HepG2 (cell line): ENCODE measurements around the gene TRMT10C. TPM values are rescaled to one million over a fixed set of nuclear protein-coding genes. Genes with fewer than 3 reads are reported as not detected.

Source experiments
- CHCHD3 ChIP-seq: sonication (generic); formaldehyde crosslinking; IDR thresholded peaks from 2 replicates; pipeline ENCODE4 v1.8.0; 2022; ENCODE audit warnings: mild to moderate bottlenecking, missing genetic modification reagents, moderate library complexity
- HMG20B ChIP-seq: conservative IDR thresholded peaks from 2 replicates; pipeline ENCODE4 v1.6.1; 2016; ENCODE audit warnings: missing genetic modification reagents, missing compliant biosample characterization
- JDP2 ChIP-seq: sonication (generic); formaldehyde crosslinking; IDR thresholded peaks from 2 replicates; pipeline ENCODE4 v1.8.1; 2022; ENCODE audit warnings: missing genetic modification reagents, borderline replicate concordance
- MAFG ChIP-seq: sonication (generic); formaldehyde crosslinking; IDR thresholded peaks from 2 replicates; pipeline ENCODE4 v1.5.1; 2020; ENCODE audit warnings: mild to moderate bottlenecking, missing genetic modification reagents
- NAIF1 ChIP-seq: sonication (generic); formaldehyde crosslinking; IDR thresholded peaks from 2 replicates; pipeline ENCODE4 v1.5.0; 2020; ENCODE audit warnings: mild to moderate bottlenecking, missing genetic modification reagents, borderline replicate concordance
- PAF1 ChIP-seq: IDR thresholded peaks from 2 replicates; pipeline ENCODE4 v1.6.1; 2016; ENCODE audit warnings: missing genetic modification reagents, missing compliant biosample characterization
- PITX1 ChIP-seq: sonication (generic); formaldehyde crosslinking; IDR thresholded peaks from 2 replicates; pipeline ENCODE4 v1.5.1; 2020; ENCODE audit warnings: mild to moderate bottlenecking, missing genetic modification reagents
- REL ChIP-seq: sonication (generic); formaldehyde crosslinking; conservative IDR thresholded peaks from 2 replicates; pipeline ENCODE4 v1.8.0; 2022; ENCODE audit warnings: mild to moderate bottlenecking, missing genetic modification reagents, moderate library complexity
- RORA ChIP-seq: sonication (generic); formaldehyde crosslinking; IDR thresholded peaks from 2 replicates; pipeline ENCODE4 v1.5.0; 2020; ENCODE audit warnings: mild to moderate bottlenecking, missing genetic modification reagents, moderate library complexity
- TOE1 ChIP-seq: sonication (generic); formaldehyde crosslinking; IDR thresholded peaks from 2 replicates; pipeline ENCODE4 v1.4.0; 2020; ENCODE audit warnings: mild to moderate bottlenecking, missing genetic modification reagents
- U2AF2 ChIP-seq: fragments of 200-400 bp; formaldehyde crosslinking; IDR thresholded peaks from 2 replicates; pipeline ENCODE4 v1.6.1; 2017; ENCODE audit warnings: low read depth, mild to moderate bottlenecking, low read length
- ZBTB42 ChIP-seq: sonication (generic); formaldehyde crosslinking; IDR thresholded peaks from 2 replicates; pipeline ENCODE4 v1.5.0; 2020; ENCODE audit warnings: mild to moderate bottlenecking, missing genetic modification reagents
- ZNF572 ChIP-seq: sonication (generic); formaldehyde crosslinking; IDR thresholded peaks from 2 replicates; pipeline ENCODE4 v1.5.1; 2020; ENCODE audit warnings: mild to moderate bottlenecking, missing genetic modification reagents
- ZNF737 ChIP-seq: sonication (generic); formaldehyde crosslinking; IDR thresholded peaks from 2 replicates; pipeline ENCODE4 v1.5.0; 2020; ENCODE audit warnings: missing genetic modification reagents, mild to moderate bottlenecking, borderline replicate concordance
- ZNF841 ChIP-seq: sonication (generic); formaldehyde crosslinking; IDR thresholded peaks from 2 replicates; pipeline ENCODE4 v1.8.1; 2023; ENCODE audit warnings: missing genetic modification reagents, borderline replicate concordance
- polyA plus RNA-seq, 8 experiments: library from polyadenylated mRNA; depleted of rRNA in 3 of 8; stranded (reverse) in 7 of 8; unstranded in 1 of 8; fragments of >200 nt; fragmentation: Illumina TruSeq in 4 of 8; extraction: Trizol in 4 of 8; gene quantifications; 2 replicates each; pipeline versions ENCODE4 v1.2.1 to v1.2.3, GENCODE V29; 2011 to 2016; ENCODE audit warnings: low read depth in 4 of 8, missing spikeins in 1 of 8, mixed read lengths in 1 of 8; ENCODE audit not compliant: insufficient read depth in 1 of 8
- total RNA-seq, 5 experiments: library from RNA; depleted of rRNA; stranded (reverse); fragments of >200 nt; fragmentation: Illumina TruSeq; extraction: Trizol; gene quantifications; 2 replicates each; pipeline ENCODE4 v1.2.3, GENCODE V29; 2016; ENCODE audit warnings: low read depth in 1 of 5
- TF ChIP-seq, protein P1 (sequence below): sonication (generic); formaldehyde crosslinking; IDR thresholded peaks from 2 replicates; pipeline ENCODE4 v1.9.0; 2022; ENCODE audit warnings: low read depth, missing genetic modification reagents
- TF ChIP-seq, protein P2 (sequence below): sonication (generic); formaldehyde crosslinking; IDR thresholded peaks from 2 replicates; pipeline ENCODE4 v1.5.1; 2020; ENCODE audit warnings: mild to moderate bottlenecking, missing genetic modification reagents, moderate library complexity
- TF ChIP-seq, protein P3 (sequence below): sonication (generic); formaldehyde crosslinking; IDR thresholded peaks from 2 replicates; pipeline ENCODE4 v1.8.1; 2023; ENCODE audit warnings: mild to moderate bottlenecking, inconsistent platforms, moderate library complexity, missing genetic modification reagents, borderline replicate concordance
- TF ChIP-seq, protein P4 (sequence below): IDR thresholded peaks from 2 replicates; pipeline ENCODE4 v1.6.1; 2012; ENCODE audit warnings: inconsistent platforms
- TF ChIP-seq, protein P5 (sequence below): sonication (generic); formaldehyde crosslinking; IDR thresholded peaks from 2 replicates; pipeline ENCODE4 v1.4.0; 2020; ENCODE audit warnings: mild to moderate bottlenecking, missing genetic modification reagents
- TF ChIP-seq, protein P6 (sequence below): sonication (generic); formaldehyde crosslinking; IDR thresholded peaks from 2 replicates; pipeline ENCODE4 v1.5.0; 2020; ENCODE audit warnings: missing genetic modification reagents

TRMT10C gene
- total and polyA plus RNA-seq, 2 of the 13 experiments (the other 11 are each of a cell fraction or from before 2014, with no cell fraction given), result 10.8 to 39.2 TPM

DNA sequence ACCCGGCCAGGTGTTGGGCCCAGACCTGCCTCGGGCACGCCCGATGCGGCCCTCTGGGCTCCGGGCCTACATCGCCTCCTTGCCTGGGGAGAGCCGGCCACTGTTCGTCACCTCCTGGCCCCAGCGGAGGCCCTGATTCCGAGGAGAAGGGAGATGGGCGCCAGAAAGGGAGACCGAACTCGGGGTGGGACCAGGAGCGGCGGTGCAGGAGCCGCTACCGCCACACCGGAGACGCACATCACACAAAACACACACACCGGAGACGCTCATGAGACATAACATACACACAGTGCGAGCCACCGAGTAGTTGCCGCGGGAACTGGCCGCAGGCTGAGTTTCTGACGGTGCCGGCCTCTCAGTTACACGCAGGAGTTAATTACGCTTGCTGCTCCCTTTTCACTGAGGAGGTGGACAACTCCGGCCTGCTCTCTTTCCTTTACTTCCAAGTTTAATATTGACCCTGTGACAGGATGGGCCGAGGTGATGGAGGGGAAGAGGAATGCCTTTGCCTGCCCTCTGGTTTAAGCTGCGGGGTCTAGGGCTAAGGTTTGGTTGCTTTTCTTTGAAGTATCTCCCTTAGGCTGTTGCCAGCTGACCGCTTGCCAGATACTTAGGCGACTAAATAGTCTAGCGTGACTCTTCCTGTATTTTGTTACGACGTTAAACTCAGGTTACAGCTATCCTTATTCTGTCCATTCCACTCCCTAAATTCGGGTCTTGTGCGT is 12.9 kb downstream of the TRMT10C start (continued):
- TF ChIP-seq HMG20B (CRISPR knock-in tag) (no peak), ZNF841 (no peak), ZNF737 (CRISPR knock-in tag) (peak; percentile 84; the same call in 1 of the 2 replicates), RORA (no peak), PAF1 (no peak), JDP2 (CRISPR knock-in tag) (no peak; the same call in 1 of the 2 replicates), ZNF572 (CRISPR knock-in tag) (no peak), REL (no peak), MAFG (0 out of 2 replicates have a peak, but pooled peaks have one; percentile 14), CHCHD3 (CRISPR knock-in tag) (0 out of 2 replicates have a peak, but pooled peaks have one; percentile 53), TOE1 (CRISPR knock-in tag) (no peak), U2AF2 (no peak), ZBTB42 (CRISPR knock-in tag) (no peak), NAIF1 (CRISPR knock-in tag) (0 out of 2 replicates have a peak, but pooled peaks have one; percentile 81), PITX1 (CRISPR knock-in tag) (0 out of 2 replicates have a peak, but pooled peaks have one; percentile 5)
- TF ChIP-seq, protein P1, sequence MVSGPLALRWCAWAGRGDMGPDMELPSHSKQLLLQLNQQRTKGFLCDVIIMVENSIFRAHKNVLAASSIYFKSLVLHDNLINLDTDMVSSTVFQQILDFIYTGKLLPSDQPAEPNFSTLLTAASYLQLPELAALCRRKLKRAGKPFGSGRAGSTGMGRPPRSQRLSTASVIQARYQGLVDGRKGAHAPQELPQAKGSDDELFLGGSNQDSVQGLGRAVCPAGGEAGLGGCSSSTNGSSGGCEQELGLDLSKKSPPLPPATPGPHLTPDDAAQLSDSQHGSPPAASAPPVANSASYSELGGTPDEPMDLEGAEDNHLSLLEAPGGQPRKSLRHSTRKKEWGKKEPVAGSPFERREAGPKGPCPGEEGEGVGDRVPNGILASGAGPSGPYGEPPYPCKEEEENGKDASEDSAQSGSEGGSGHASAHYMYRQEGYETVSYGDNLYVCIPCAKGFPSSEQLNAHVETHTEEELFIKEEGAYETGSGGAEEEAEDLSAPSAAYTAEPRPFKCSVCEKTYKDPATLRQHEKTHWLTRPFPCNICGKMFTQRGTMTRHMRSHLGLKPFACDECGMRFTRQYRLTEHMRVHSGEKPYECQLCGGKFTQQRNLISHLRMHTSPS, result no peak
- TF ChIP-seq, protein P2, sequence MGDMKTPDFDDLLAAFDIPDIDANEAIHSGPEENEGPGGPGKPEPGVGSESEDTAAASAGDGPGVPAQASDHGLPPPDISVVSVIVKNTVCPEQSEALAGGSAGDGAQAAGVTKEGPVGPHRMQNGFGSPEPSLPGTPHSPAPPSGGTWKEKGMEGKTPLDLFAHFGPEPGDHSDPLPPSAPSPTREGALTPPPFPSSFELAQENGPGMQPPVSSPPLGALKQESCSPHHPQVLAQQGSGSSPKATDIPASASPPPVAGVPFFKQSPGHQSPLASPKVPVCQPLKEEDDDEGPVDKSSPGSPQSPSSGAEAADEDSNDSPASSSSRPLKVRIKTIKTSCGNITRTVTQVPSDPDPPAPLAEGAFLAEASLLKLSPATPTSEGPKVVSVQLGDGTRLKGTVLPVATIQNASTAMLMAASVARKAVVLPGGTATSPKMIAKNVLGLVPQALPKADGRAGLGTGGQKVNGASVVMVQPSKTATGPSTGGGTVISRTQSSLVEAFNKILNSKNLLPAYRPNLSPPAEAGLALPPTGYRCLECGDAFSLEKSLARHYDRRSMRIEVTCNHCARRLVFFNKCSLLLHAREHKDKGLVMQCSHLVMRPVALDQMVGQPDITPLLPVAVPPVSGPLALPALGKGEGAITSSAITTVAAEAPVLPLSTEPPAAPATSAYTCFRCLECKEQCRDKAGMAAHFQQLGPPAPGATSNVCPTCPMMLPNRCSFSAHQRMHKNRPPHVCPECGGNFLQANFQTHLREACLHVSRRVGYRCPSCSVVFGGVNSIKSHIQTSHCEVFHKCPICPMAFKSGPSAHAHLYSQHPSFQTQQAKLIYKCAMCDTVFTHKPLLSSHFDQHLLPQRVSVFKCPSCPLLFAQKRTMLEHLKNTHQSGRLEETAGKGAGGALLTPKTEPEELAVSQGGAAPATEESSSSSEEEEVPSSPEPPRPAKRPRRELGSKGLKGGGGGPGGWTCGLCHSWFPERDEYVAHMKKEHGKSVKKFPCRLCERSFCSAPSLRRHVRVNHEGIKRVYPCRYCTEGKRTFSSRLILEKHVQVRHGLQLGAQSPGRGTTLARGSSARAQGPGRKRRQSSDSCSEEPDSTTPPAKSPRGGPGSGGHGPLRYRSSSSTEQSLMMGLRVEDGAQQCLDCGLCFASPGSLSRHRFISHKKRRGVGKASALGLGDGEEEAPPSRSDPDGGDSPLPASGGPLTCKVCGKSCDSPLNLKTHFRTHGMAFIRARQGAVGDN (CRISPR knock-in tag), result peak; percentile 83
- TF ChIP-seq, protein P3, sequence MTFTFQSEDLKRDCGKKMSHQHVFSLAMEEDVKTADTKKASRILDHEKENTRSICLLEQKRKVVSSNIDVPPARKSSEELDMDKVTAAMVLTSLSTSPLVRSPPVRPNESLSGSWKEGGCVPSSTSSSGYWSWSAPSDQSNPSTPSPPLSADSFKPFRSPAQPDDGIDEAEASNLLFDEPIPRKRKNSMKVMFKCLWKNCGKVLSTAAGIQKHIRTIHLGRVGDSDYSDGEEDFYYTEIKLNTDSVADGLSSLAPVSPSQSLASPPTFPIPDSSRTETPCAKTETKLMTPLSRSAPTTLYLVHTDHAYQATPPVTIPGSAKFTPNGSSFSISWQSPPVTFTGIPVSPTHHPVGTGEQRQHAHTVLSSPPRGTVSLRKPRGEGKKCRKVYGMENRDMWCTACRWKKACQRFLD (CRISPR knock-in tag), result no peak
- TF ChIP-seq, protein P4, sequence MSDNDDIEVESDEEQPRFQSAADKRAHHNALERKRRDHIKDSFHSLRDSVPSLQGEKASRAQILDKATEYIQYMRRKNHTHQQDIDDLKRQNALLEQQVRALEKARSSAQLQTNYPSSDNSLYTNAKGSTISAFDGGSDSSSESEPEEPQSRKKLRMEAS, result no peak; the same call in 1 of the 2 replicates
- TF ChIP-seq, protein P5, sequence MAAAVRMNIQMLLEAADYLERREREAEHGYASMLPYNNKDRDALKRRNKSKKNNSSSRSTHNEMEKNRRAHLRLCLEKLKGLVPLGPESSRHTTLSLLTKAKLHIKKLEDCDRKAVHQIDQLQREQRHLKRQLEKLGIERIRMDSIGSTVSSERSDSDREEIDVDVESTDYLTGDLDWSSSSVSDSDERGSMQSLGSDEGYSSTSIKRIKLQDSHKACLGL (CRISPR knock-in tag), result peak; percentile 78; the same call in 1 of the 2 replicates
- TF ChIP-seq, protein P6, sequence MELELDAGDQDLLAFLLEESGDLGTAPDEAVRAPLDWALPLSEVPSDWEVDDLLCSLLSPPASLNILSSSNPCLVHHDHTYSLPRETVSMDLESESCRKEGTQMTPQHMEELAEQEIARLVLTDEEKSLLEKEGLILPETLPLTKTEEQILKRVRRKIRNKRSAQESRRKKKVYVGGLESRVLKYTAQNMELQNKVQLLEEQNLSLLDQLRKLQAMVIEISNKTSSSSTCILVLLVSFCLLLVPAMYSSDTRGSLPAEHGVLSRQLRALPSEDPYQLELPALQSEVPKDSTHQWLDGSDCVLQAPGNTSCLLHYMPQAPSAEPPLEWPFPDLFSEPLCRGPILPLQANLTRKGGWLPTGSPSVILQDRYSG (CRISPR knock-in tag), result no peak
